HG02943 (cell line): Measurements from ENCODE around the gene GJB5.
"Not testable (repeated sequence)": the region's sequence is repeated elsewhere in the genome, so short reads cannot be mapped to it uniquely, and the experiment has no call there.

Source experiments
- ATAC-seq: cut with Tn5 transposase; IDR thresholded peaks from one replicate; pipeline ENCODE4 v1.9.1; 2021; ENCODE audit warnings: mild to moderate bottlenecking, low read depth, moderate library complexity; ENCODE audit not compliant: unreplicated experiment

Gene GJB5

GRCh38 chr1:34773114-34773513, 18.3 kb downstream of the GJB5 start:
- ATAC-seq, result not testable (repeated sequence)

DNA sequence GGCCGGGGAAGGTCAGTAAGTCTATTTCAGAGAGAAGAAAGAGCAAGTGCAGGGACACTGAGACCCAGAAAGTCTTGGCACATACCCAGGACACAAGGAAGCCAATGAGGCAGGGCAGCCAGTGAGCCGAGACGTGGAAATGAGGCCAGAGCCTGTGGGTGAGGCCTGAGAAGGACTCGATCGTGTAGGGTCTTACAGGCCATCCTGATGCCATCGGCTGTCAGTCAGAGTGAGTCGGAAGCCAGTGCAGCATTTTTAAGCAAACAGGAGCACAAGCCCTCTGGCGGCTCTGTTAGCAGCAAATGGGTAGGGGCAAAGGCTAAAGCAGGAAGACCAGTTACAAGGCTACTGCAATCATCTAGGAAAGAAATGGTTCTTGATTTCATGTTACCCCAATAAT, 20.1 kb downstream of the GJB5 start:
- no peak for ATAC-seq

- ATAC-seq, result no peak
These were observed 22.1 kb downstream of the GJB5 start for GRCh38 chr1:34776911-34777310.

- no peak for ATAC-seq
These were observed 22.9 kb downstream of the GJB5 start for GRCh38 chr1:34777519-34778321.

- no peak for ATAC-seq
These were observed 23.5 kb downstream of the GJB5 start for GRCh38 chr1:34778381-34778780.

GRCh38 chr1:34779005-34779404, 24.2 kb downstream of the GJB5 start:
- no peak for ATAC-seq

DNA sequence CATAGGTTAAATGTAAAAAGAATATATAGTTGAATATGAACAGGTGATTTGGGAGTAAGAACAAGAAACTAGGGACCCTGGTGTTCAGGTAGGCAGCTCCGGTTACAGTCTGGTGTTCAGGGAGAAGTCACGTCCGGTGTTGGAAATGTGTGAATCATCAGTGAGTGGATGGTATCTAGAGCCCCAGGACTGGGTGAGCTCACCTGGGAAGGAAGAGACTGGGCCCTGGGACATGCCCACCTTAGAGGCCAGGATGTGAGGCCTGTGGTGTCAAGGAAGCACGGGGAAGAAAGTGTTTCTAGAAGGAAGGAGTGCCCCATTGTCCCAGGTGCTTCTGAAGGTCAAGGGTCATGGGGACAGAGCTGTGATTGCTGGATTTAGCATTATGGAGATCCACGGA, 24.7 kb downstream of the GJB5 start:
- no peak for ATAC-seq

GRCh38 chr1:34779962-34780361, 25.1 kb downstream of the GJB5 start:
- ATAC-seq, result no peak

- ATAC-seq, result no peak
These were observed 25.7 kb downstream of the GJB5 start for GRCh38 chr1:34780528-34780927.

GRCh38 chr1:34781071-34781843, 26.4 kb downstream of the GJB5 start, which contains the start of gene GJB3:
TSS of gene GJB3 (plus strand) at chr1:34781214. CDS start at chr1:34784763, 3,549 bp downstream.
- ATAC-seq, result no peak

DNA sequence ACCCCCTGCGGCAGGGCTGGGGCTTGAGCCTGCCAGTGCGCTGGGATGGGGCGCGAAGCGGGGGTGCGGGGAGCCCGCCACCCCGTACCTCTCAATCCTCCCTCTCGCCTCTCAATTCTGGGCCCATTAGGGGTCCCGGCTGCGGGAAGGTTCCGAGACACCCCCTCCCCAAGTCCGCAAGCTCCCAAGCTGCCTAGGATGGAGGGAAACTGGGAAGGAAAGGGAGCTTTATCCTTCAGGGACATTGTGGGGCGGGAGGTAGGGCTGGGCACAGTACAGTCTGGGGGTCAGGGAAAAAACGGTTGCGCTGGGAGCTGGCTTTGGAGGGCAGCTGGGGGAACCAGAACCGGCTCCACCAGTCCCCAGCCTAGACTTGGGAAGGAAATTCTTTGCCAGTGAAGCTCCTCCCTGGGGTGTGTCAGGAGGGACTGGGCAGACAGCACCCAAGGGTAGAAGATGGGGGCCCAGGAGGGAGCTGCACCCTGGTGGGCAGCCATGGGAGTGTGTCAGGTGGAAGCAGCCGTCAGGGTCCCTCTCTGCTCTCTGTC, 27.1 kb downstream of the GJB5 start:
- ATAC-seq, result no peak

GRCh38 chr1:34784751-34785221, 29.9 kb downstream of the GJB5 start:
- no peak for ATAC-seq

- no peak for ATAC-seq
These were observed 30.5 kb downstream of the GJB5 start for GRCh38 chr1:34785231-34785874.

DNA sequence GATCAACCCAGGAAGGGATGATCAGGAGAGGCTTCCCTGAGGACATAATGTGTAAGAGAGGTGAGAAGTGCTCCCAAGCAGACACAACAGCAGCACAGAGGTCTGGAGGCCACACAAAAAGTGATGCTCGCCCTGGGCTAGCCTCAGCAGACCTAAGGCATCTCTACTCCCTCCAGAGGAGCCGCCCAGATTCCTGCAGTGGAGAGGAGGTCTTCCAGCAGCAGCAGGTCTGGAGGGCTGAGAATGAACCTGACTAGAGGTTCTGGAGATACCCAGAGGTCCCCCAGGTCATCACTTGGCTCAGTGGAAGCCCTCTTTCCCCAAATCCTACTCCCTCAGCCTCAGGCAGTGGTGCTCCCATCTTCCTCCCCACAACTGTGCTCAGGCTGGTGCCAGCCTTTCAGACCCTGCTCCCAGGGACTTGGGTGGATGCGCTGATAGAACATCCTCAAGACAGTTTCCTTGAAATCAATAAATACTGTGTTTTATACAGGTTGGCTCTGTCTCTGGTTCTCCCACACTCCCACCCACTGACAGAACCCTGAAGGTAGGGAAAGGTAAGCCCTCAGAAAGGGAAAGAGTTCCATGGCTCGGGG, 31.1 kb downstream of the GJB5 start:
- ATAC-seq, result no peak

- no peak for ATAC-seq
These were observed 31.9 kb downstream of the GJB5 start for GRCh38 chr1:34786521-34787325.

- ATAC-seq, result no peak
These were observed 32.9 kb downstream of the GJB5 start for GRCh38 chr1:34787461-34788420.

- no peak for ATAC-seq
These were observed 36.1 kb downstream of the GJB5 start for GRCh38 chr1:34790985-34791384.

- ATAC-seq, result no peak
These were observed 37.6 kb downstream of the GJB5 start for GRCh38 chr1:34792424-34792823.
